DMS 273 (cell line): ENCODE data around the gene KCNH2.
"Not testable (repeated sequence)": the region's sequence is repeated elsewhere in the genome, so short reads cannot be mapped to it uniquely, and the experiment has no call there.

Experiments
- DNase-seq: peaks from one replicate; lab custom pipeline; 2025; ENCODE audit not compliant: unreplicated experiment; lab: John Stamatoyannopoulos, UW

KCNH2 gene

GRCh38 chr7:150978126-150978789 lies at the start of gene KCNH2:
KCNH2 (minus strand) TSS chr7:150978321; CDS start chr7:150977913, 408 bp downstream.
- peak; percentile 94 for DNase-seq

DNA sequence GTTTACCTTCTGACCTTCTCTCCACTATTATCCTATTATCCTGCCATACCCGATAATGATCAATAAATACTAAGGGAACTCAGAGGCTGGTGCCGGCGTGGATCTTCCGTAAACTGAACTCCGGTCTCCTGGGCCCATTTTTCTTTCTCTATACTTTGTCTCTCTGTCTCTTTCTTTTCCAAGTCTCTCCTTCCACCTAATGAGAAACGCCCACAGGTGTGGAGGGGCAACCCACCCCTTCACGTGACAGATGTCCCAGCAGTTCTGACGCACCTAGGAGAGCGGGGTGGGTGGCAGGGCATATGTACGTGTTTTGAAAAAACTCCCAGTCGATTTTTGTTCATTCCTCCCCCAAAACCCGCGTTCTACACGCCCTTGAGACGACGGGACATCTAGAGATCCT lies 49.6 kb upstream of the KCNH2 start:
- DNase-seq: not testable (repeated sequence)

DNA sequence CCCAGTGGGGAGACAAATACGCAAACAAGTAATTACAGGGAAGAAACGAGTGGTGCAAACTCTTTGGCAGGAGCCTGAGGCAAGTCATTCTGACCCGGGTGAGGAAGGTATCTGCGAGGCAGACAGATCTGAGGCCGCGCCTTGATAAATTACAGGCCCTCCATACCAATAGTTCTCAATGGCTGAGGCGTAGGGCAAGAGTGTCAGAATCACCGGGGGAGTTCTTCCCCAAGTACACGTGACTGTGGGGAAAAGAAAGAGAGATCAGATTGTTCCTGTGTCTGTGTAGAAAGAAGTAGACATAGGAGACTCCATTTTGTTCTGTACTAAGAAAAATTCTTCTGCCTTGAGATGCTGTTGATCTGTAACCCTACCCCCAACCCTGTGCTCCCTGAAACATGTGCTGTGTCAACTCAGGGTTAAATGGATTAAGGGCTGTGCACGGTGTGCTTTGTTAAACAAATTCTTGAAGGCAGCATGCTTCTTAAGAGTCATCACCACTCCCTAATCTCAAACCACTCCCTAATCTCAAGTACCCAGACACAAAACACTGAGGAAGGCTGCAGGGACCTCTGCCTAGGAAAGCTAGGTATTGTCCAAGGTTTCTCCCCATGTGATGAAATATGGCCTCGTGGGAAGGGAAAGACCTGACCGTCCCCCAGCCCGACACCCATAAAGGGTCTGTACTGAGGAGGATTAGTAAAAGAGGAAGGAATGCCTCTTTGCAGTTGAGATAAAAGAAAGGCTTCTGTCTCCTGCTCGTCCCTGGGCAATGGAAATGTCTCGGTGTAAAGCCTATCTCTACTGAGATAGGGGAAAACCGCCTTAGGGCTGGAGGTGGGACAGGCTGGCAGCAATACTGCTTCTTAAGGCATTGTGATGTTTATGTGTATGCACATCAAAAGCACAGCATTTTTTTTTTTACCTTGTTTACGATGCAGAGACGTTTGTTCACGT lies 48.9 kb upstream of the KCNH2 start:
- DNase-seq: not testable (repeated sequence)

GRCh38 chr7:151025924-151026671 lies 48.0 kb upstream of the KCNH2 start:
- DNase-seq: no peak

- no peak for DNase-seq
These were observed 46.4 kb upstream of the KCNH2 start, which contains the start of gene ATG9B for GRCh38 chr7:151024435-151025056. ATG9B (minus strand) TSS chr7:151024494; CDS start chr7:151024423, 71 bp downstream.

DNA sequence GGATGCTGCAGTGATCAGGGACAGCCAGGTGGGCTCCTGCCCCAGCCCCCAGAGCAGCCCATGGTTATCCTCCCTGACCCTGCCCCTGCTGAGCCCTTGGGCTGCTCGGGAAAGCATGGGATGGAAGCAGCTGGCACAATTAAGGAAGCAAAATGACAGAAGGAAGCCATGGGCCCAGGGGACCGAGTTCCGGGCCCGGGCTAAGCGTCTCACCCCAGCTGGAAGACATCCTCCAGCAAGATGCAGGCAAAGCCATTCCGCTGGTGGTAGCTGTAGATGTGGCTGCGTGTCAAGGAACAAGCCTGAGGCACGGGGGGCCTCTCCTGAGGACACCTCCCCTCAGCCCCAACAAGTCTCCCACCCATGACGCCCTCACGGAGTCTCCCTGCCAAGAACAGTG lies 45.1 kb upstream of the KCNH2 start:
- DNase-seq: peak; percentile 40

DNA sequence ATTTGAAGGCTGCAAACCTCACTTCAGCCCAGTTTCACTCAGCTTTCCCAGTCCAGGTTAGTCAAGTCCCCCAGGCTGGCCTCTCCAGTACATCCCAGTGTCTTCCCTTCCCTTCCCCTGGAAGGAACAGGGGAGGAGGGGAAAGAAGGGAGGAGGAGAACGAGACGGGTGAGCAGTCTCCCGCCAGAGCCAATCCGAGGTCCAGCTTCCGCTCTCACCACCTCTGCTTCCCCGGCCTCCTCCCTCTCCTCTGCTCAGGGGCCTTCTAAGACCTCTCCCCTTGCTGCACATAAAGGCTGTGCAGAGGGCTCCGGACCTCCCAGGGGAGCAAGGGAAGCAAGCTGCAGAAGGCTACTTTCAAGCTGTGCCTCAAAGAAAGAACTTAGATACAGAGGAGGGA lies 42.1 kb upstream of the KCNH2 start:
- DNase-seq: no peak

DNA sequence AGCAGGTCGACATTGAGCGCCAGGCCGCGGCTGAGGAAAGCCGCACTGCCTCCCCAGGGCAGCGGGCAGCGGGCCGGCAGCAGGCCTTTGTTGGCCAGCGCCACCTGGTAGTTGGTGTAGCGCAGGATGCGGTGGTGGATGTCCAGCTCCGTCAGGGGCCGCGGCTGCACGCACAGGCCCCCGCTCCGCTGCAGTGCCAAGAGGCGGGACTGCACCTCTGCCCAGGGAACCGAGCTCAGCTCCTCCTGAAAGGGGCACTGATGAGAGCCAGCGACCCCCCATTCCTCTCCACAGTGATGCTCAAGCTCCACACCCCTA lies 41.0 kb upstream of the KCNH2 start:
- no peak for DNase-seq

- DNase-seq: peak; percentile 77
These were observed 40.5 kb upstream of the KCNH2 start for GRCh38 chr7:151018421-151019129.

DNA sequence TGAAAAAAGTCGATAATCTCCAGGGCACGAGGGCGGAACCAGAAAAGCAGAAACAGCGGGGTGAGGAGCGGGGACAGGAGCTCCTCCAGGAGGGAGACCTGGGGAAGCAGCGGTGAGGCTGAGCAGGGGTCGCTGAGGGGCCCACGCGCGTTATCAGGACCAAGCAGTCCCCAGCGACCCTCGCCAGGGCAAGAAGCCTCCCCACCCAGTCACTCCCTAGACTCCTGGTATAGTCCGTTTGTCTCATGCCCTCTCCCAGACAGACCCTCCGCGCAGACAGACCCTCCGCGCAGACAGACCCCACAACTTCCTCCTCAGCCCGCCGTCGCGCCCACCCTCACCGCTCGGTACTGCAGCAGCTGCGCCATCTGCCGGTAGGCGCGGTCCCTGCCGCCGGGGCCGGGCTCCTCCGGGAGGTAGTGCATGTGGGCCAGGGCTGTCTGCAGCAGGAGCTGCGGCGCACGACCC lies 39.9 kb upstream of the KCNH2 start:
- peak; percentile 93 for DNase-seq

DNA sequence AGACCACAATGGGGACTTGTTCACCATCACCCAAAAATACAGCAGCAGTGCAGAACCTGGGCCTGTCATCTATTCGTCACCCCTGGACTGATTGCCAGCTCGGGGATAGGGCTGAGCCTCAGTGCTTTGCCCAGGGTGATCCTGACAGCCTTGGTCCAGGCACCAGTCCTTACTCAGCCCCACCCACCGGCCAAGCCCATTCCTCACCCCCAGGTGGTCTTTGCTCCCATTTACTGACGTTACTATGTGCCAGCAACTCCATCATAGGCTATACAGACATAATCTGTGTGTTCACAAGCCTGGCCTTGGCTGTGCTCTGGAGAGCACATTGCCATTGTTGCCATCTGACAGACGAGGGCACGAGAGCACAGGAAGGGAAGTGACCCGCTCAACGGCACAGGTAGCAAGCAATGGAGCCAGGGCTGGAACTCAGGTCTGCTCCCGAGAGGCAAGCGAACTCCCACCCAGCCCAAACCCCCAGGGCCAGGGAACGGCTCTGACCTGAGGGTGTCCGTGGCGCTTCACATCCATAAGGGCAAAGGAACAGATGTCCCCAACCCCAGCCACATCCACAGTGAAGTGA lies 39.3 kb upstream of the KCNH2 start:
- no peak for DNase-seq

GRCh38 chr7:151016942-151017341 lies 38.8 kb upstream of the KCNH2 start:
- DNase-seq: no peak

DNA sequence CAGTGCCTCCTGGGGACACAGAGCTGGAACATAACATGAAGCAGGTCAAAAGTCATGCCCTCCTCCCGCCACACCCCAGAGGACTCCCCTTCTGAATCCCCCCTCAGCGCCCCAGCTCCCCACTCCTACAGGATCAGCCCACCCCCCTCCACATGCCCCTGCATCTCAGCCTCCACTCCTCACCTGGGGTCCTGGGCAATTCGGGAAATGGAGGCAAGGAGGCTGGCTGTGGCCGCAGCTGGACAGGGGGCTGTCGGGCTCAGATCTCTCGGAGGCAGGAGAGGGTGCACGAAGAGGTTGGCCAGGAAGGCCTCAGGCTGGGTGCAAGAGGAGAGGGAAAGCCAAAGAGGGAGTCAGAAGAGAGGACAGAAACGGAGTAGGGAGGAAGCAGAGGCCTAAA lies 38.4 kb upstream of the KCNH2 start:
- DNase-seq: no peak

DNA sequence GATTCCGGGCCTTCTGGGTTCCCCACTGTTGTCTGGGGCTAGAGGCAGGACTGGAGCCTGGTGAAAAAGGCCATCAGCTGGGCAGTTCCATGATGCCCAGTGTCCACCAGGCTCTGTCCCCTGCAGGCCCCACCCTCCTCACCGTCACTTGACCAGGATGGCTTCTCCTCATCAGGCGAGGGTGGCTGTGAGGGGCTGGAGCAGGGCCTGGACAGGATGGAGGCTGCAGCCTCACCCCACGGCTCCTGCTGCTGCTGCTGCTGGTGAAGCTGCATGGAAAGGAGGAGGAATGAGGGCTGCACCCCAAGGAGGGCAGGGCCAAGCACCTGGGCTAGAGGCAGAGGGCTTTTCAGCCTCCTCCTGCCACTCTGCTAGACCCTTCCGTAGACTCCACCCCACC lies 37.8 kb upstream of the KCNH2 start:
- DNase-seq: no peak

DNA sequence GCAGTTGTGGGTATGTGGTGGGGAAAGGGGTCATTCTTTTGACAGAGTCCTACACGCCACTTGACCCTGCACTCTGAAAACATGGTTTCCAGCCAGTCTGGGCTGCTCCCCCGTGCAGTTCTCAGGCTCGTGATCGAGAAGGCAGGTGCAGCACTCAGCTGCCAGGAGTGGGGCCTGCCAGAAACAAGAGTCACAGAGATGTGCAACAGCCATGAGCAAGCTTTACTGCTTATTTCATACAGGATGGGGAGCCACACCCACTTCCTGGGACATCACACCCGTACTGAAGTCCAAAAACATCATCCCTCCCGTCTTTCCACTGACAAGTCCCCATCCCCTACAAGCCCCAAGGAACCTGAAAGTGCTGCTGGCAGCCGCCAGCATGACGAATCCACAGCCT lies 36.8 kb upstream of the KCNH2 start:
- no peak for DNase-seq

DNA sequence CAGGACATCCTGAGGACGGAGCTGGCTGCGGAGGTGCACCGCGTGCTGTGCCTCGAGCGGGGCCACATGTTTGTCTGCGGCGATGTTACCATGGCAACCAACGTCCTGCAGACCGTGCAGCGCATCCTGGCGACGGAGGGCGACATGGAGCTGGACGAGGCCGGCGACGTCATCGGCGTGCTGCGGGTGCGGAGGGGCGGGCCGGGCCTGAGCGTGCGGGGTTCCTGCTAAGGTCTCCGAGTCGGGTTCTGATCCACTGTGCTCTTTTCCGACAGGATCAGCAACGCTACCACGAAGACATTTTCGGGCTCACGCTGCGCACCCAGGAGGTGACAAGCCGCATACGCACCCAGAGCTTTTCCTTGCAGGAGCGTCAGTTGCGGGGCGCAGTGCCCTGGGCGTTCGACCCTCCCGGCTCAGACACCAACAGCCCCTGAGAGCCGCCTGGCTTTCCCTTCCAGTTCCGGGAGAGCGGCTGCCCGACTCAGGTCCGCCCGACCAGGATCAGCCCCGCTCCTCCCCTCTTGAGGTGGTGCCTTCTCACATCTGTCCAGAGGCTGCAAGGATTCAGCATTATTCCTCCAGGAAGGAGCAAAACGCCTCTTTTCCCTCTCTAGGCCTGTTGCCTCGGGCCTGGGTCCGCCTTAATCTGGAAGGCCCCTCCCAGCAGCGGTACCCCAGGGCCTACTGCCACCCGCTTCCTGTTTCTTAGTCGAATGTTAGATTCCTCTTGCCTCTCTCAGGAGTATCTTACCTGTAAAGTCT lies 35.8 kb upstream of the KCNH2 start:
- DNase-seq: no peak

- no peak for DNase-seq
These were observed 35.2 kb upstream of the KCNH2 start for GRCh38 chr7:151013356-151013732.

GRCh38 chr7:151012911-151013347 lies 34.8 kb upstream of the KCNH2 start:
- peak; percentile 56 for DNase-seq

- DNase-seq: no peak
These were observed 34.0 kb upstream of the KCNH2 start for GRCh38 chr7:151012031-151012692.
